Stimulated activated CD8-positive, alpha-beta memory T cell treated with anti-CD3 and anti-CD28 coated beads, Interleukin-4, amount 100 ng/mL, for 1 hour (primary cell): ENCODE measurements around the gene CCR5.

Experiments
- DNase-seq, 2 donors: peaks; one replicate each; pipeline ENCODE4 v3.0.0-alpha.2; 2020; ENCODE audit warnings: low read depth in 2 of 2, low spot score in 1 of 2

CCR5 gene

GRCh38 chr3:46358466-46358865, 12.3 kb upstream of the CCR5 start:
- no peak for DNase-seq

- DNase-seq, result no peak
Measured at GRCh38 chr3:46359733-46360493, 10.8 kb upstream of the CCR5 start.

GRCh38 chr3:46360907-46361306, 9.8 kb upstream of the CCR5 start:
- DNase-seq, result no peak

GRCh38 chr3:46361408-46362283, 9.1 kb upstream of the CCR5 start:
- no peak for DNase-seq

GRCh38 chr3:46365041-46365440, 5.7 kb upstream of the CCR5 start:
- DNase-seq, result no peak

GRCh38 chr3:46365737-46366524, 4.8 kb upstream of the CCR5 start:
- no peak for DNase-seq

- DNase-seq, result no peak
Measured at GRCh38 chr3:46367811-46368210, 2.9 kb upstream of the CCR5 start.

GRCh38 chr3:46368569-46368968, 2.2 kb upstream of the CCR5 start:
- DNase-seq, result peak; percentile 30 to 42

- DNase-seq, result no peak
Measured at GRCh38 chr3:46369151-46369550, 1.6 kb upstream of the CCR5 start.

GRCh38 chr3:46369675-46370132, 1.0 kb upstream of the CCR5 start:
- no peak for DNase-seq

GRCh38 chr3:46371519-46372340, 984 bp downstream of the CCR5 start:
- DNase-seq, result no peak

- DNase-seq, result no peak
Measured at GRCh38 chr3:46372492-46373359, 2.0 kb downstream of the CCR5 start.

- DNase-seq, result no peak
Measured at GRCh38 chr3:46374755-46375154, 4.0 kb downstream of the CCR5 start.

GRCh38 chr3:46375218-46375617, 4.5 kb downstream of the CCR5 start:
- no peak for DNase-seq

- no peak for DNase-seq
Measured at GRCh38 chr3:46375814-46376213, 5.1 kb downstream of the CCR5 start.

- peak; percentile 28 to 39 for DNase-seq
Measured at GRCh38 chr3:46378426-46378942, 7.7 kb downstream of the CCR5 start.

GRCh38 chr3:46380471-46381221, 9.9 kb downstream of the CCR5 start:
- no peak for DNase-seq

- no peak for DNase-seq
Measured at GRCh38 chr3:46381625-46382024, 10.9 kb downstream of the CCR5 start.
